ENCODE results near the gene CLEC4G.
A peak's percentile ranks its signal among the peaks of the same experiment; 100 is the strongest.

The CLEC4G gene

DNA sequence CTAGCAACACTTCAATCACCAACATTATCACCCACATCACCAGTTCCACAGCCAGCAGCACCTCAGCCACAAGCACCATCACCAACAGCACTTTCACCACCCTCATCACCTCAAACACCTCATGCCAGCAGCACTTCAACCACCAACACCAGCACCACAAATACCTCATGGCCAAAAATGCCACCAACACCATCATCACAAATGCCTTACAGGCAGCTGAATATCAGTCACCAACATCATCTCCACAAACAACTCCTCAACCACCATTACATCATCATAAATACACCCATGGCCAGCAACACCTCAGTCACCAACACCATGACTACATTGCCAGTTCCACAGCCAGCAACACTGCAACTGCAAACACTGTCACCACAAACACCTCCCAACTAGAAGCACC, 40.4 kb downstream of the CLEC4G start:
- H3K4me3 ChIP-seq (ENCODE audit: low read length): no peak overlapping the region
- H3K36me3 ChIP-seq (ENCODE audit: insufficient read depth, low read length): no peaks in the 10 kb centered on the region
- no peak overlapping the region for H2AFZ ChIP-seq (ENCODE audit: low read depth, low read length)
- no peaks in the 10 kb centered on the region for H3K27me3 ChIP-seq (ENCODE audit: insufficient read depth, low read length)
- H3K4me1 ChIP-seq (ENCODE audit: insufficient read depth, low read length): no peaks in the 10 kb centered on the region
- H3K9me3 ChIP-seq (ENCODE audit: low read length): peaks cover 1% of the 10 kb centered on the region

DNA sequence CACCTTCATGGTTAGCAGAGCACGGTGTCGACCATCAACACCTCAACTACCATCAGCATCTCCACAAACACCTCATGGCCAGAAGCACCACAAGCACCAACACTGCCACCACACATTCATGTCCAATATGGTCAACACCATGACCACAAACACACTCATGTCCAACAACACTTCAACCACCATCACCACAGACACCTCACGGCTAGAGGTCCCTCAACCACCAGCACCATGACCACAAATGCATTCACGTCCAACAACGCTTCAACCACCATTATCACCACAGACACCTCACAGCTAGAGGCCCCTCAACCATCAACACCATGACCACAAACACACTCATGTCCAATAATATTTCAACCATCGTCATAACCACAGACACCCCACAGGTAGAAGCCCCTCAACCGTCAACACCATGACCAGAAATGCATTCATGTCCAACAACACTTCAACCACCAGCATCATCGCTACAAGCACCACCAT, 41.1 kb downstream of the CLEC4G start:
- H3K4me3 ChIP-seq (ENCODE audit: low read length): no peak overlapping the region
- peaks cover 1% of the 10 kb centered on the region for H3K9me3 ChIP-seq (ENCODE audit: low read length)
- no peak overlapping the region for H2AFZ ChIP-seq (ENCODE audit: low read depth, low read length)
- H3K36me3 ChIP-seq (ENCODE audit: insufficient read depth, low read length): no peaks in the 10 kb centered on the region
- no peaks in the 10 kb centered on the region for H3K4me1 ChIP-seq (ENCODE audit: insufficient read depth, low read length)
- H3K27me3 ChIP-seq (ENCODE audit: insufficient read depth, low read length): no peaks in the 10 kb centered on the region

DNA sequence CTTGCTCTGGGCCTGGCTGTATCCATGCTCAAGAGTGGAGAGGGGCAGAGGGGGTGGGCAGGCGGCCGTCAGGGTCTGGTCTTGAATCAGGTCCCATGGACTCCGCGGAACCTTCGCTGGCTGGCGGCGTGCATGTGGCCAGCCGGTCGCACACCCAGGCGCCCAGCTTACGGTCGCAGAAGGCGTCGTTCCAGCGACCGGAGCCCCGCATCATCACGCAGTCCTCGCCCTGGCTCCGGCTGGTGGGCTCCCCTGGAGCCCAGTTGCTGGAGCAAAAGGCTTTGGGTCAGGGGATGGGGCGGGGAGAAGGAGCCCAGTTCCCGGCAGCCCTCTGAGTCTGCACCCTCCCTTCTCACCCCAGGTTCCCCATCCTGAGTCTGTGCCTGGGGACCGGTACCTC, 42.7 kb downstream of the CLEC4G start:
- H3K27me3 ChIP-seq (ENCODE audit: insufficient read depth, low read length): no peaks in the 10 kb centered on the region
- H3K9me3 ChIP-seq (ENCODE audit: low read length): peaks cover 1% of the 10 kb centered on the region
- H3K36me3 ChIP-seq (ENCODE audit: insufficient read depth, low read length): no peaks in the 10 kb centered on the region
- H3K4me3 ChIP-seq (ENCODE audit: low read length): no peak overlapping the region
- no peaks in the 10 kb centered on the region for H3K4me1 ChIP-seq (ENCODE audit: insufficient read depth, low read length)
- no peak overlapping the region for H2AFZ ChIP-seq (ENCODE audit: low read depth, low read length)

DNA sequence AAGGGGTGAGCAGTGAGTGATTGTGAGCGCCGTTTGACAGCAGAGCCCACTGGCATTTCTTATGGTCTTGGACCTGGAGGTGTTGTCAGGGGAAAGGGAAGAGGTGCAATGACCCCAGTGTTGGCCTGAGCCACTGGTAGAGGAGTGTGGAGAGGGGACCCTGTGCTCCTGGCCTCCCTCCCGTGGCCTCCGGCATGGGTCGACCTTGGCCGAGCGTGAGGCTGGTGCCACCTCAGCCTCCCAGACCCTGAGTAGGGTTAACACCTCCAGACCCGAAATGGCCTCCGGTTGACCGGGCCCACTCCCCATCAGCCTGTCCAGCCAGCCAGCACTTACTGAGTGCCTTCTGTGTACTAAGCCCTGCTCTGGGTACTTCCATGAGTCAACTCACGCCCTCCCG, 44.7 kb downstream of the CLEC4G start:
- H3K4me1 ChIP-seq (ENCODE audit: insufficient read depth, low read length): no peaks in the 10 kb centered on the region
- H2AFZ ChIP-seq (ENCODE audit: low read depth, low read length): no peak overlapping the region
- H3K9me3 ChIP-seq (ENCODE audit: low read length): no peaks in the 10 kb centered on the region
- H3K4me3 ChIP-seq (ENCODE audit: low read length): no peak overlapping the region
- H3K27me3 ChIP-seq (ENCODE audit: insufficient read depth, low read length): no peaks in the 10 kb centered on the region
- peaks cover 15% of the 10 kb centered on the region for H3K36me3 ChIP-seq (ENCODE audit: insufficient read depth, low read length)

DNA sequence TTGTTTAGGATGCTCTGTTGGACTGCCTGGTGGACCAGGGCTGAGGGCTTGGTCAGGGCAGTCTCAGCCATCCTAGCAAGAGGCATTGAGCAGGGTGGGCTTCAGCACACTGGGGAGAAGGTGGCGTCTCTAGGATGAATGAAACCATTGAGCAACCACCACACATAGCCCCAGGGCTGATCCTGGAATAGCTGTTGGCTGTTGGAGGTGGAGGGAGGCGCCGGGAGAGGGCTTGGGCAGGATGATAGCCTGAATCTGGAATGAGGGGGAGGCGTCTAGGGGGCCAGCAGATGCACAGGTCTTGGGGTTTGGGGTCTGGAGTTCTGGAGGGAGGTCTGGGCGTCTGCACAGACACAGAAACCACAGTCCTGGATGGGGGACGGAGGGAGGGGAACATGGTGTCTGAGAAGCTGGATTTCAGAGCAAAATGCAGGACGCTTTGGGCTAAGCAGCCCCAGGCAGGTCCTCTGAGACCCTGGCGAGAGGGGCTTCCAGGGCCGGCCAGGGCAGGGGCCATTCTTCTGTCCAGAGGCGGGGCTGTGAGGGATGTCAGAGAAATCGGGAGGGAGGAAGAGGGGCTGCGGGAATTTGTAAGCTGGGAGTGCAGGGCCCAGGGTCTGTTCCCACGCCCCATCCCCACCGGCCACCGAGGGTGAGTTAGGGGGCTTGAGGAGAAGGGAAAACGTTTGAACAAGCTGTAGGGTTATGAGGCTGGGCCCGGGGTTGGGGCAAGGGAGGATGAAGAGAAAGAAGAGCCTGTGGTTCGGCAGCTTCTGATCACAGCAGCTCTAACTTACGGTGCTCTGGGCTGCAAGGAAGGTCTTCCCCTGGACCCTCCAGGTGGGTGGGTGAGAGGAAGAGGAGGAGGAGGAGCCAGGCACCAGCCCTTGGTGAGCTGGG, 46.1 kb downstream of the CLEC4G start:
- no peaks in the 10 kb centered on the region for H3K27me3 ChIP-seq (ENCODE audit: insufficient read depth, low read length)
- H2AFZ ChIP-seq (ENCODE audit: low read depth, low read length): no peak overlapping the region

DNA sequence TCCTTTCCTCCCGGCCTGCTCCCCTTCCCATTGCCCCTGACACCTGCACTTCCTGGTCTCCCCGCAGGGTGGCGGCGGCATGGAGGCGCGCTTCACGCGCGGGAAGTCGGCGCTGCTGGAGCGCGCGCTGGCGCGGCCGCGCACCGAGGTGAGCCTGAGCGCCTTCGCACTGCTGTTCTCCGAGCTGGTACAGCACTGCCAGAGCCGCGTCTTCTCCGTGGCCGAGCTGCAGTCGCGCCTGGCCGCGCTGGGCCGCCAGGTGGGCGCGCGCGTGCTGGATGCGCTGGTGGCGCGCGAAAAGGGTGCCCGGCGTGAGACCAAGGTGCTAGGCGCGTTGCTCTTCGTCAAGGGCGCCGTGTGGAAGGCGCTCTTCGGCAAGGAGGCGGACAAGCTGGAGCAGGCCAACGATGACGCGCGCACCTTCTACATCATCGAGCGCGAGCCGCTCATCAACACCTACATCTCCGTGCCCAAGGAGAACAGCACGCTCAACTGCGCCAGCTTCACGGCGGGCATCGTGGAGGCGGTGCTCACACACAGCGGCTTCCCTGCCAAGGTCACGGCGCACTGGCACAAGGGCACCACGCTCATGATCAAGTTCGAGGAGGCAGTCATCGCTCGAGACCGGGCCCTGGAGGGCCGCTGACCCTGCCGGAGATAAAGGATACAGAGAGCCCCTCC, 49.6 kb downstream of the CLEC4G start:
- Histone ChIP-seq H3K4me3 (ENCODE audit: low read length) (peak overlapping the region; percentile 59), H3K4me1 (ENCODE audit: insufficient read depth, low read length) (peaks cover 8% of the 10 kb centered on the region), H3K27me3 (ENCODE audit: insufficient read depth, low read length) (peaks cover 5% of the 10 kb centered on the region), H3K9me3 (ENCODE audit: low read length) (no peaks in the 10 kb centered on the region), H3K36me3 (ENCODE audit: insufficient read depth, low read length) (peaks cover 16% of the 10 kb centered on the region), H2AFZ (ENCODE audit: low read depth, low read length) (no peak overlapping the region)

More for the DNA sequence above, 46.1 kb downstream of the CLEC4G start:
- Histone ChIP-seq H3K36me3 (ENCODE audit: insufficient read depth, low read length) (peaks cover 16% of the 10 kb centered on the region), H3K4me3 (ENCODE audit: low read length) (no peak overlapping the region), H3K4me1 (ENCODE audit: insufficient read depth, low read length) (peaks cover 8% of the 10 kb centered on the region), H3K9me3 (ENCODE audit: low read length) (no peaks in the 10 kb centered on the region)

DNA sequence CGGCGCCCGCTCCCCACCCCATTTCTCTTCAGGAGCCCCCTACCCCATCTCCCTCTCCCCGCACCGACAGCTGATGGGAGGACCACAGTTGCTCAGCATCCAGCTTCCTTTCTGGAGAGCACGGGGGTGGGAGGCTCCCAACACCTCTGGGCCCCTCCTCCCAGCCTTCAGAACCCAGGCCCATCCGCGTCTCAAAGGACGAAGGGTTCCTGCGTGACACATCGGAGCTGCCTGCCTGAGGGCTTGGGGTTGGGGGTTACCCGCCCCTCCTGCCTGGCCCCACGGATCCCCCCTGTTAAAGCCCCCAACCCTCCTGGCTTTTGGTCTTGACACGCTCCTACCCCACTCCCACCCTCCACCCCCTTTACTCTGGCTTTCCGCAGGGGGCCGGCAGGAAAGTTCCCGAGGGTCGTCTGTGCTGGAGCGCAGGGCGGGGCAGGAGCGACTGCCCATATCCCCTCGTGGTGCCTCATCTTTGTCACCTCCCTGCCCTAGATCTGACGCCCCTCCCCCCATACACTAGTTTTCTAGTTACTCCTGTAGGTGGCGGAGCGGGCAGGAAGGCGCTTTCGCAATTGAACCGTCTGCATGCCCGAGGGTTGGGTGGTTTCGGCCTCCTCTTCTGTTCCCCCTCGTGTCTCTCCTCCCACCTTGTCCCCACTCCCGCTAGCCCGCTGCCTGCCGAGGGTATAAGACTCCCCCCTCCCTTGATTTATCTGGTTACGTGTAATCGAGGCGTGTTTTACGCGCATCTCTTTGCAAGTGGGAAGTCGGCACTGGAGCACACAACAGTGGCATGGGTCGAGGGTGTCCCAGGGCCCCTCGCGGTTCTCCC, 50.4 kb downstream of the CLEC4G start:
- Histone ChIP-seq H3K9me3 (ENCODE audit: low read length) (no peaks in the 10 kb centered on the region), H3K4me1 (ENCODE audit: insufficient read depth, low read length) (peaks cover 8% of the 10 kb centered on the region), H3K36me3 (ENCODE audit: insufficient read depth, low read length) (peaks cover 16% of the 10 kb centered on the region), H3K27me3 (ENCODE audit: insufficient read depth, low read length) (peaks cover 5% of the 10 kb centered on the region), H3K4me3 (ENCODE audit: low read length) (peak overlapping the region; percentile 59), H2AFZ (ENCODE audit: low read depth, low read length) (peak overlapping the region; percentile 60)

DNA sequence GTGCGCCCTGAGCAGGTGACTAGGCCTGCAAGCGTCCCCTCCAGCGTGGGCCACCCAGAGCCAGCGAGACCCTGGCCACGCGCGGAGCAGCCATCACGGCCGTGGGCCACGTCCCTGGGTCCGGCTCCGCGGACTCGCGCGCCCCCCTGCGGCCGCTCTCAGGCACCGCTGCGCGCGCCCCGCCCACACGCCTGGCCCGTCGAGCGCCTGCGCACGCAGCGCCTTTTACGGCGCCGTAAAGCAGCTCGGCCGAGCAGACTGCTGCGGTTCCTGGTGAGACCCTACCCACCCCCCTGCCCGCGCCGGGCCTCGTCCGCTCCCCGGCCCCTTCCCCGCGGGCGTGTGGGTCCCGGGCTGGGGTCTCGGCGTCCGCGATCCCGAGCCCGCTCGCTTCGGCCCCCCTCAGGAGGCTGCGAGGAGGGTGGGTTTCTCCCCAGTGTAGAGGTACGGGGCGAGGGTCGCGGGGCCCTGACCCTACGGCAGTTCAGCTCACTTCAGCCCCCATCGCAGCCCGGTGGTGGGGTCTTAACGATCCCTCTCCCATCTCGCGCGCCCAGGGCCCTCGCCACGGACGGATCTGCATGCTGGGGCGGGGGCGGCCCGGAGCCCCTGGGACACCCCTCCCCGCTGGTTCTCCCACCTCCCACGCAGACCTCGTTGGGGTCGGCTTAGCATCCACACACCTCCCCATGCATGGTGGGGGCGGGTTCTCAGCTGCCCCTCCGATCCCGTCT, 51.1 kb downstream of the CLEC4G start, which contains the start of gene TRAPPC5:
TSS of gene TRAPPC5 (plus strand) at position 228 of the 734 bp plus-strand sequence. CDS start 1,421 bp downstream, outside the sequence.
- peaks cover 8% of the 10 kb centered on the region for H3K4me1 ChIP-seq (ENCODE audit: insufficient read depth, low read length)
- H3K27me3 ChIP-seq (ENCODE audit: insufficient read depth, low read length): peaks cover 5% of the 10 kb centered on the region
- peaks cover 16% of the 10 kb centered on the region for H3K36me3 ChIP-seq (ENCODE audit: insufficient read depth, low read length)
- H3K4me3 ChIP-seq (ENCODE audit: low read length): peak within 1 kb of the TSS; percentile 59
- peak within 1 kb of the TSS; percentile 60 for H2AFZ ChIP-seq (ENCODE audit: low read depth, low read length)
- H3K9me3 ChIP-seq (ENCODE audit: low read length): no peaks in the 10 kb centered on the region

DNA sequence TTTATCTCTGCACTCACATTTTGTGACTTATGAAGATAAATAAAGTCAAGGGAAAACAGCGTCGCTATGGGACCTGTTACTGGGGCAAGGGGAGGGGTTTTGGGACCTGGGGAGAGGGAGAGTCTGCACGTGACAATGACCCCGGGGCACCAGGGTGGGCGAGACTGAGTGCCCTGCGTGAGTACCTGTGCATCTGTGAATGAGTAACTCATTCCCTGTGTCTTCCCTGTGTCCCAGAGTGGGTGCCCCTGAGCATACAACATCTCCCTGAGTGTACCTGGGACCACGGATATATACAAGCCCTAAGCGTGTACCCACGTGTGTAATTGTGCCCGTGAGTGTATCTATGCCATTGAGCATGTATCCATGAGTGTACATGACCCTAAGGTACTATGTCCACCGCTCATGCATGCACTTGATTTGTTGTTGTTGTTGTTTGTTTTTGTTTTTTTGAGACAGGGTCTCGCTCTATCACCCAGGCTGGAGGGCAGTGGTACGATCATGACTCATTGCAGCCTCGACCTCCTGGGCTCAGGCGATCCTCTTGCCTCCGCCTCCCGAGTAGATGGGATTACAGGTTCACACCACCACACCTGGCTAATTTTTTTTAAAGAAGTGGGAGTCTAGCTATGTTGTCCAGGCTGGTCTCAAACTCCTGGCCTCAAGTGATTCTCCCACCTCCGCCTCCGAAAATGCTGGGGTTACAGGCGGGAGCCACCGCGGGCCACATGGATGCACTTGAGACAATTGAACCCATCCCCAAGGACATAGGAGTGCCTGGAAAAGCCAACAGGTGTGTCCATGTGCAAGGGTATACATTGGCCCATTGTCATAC, 51.9 kb downstream of the CLEC4G start:
- peaks cover 5% of the 10 kb centered on the region for H3K27me3 ChIP-seq (ENCODE audit: insufficient read depth, low read length)
- H3K36me3 ChIP-seq (ENCODE audit: insufficient read depth, low read length): peaks cover 16% of the 10 kb centered on the region
- H3K9me3 ChIP-seq (ENCODE audit: low read length): no peaks in the 10 kb centered on the region
- peak overlapping the region; percentile 59 for H3K4me3 ChIP-seq (ENCODE audit: low read length)
- H2AFZ ChIP-seq (ENCODE audit: low read depth, low read length): peak overlapping the region; percentile 60
- peaks cover 8% of the 10 kb centered on the region for H3K4me1 ChIP-seq (ENCODE audit: insufficient read depth, low read length)

DNA sequence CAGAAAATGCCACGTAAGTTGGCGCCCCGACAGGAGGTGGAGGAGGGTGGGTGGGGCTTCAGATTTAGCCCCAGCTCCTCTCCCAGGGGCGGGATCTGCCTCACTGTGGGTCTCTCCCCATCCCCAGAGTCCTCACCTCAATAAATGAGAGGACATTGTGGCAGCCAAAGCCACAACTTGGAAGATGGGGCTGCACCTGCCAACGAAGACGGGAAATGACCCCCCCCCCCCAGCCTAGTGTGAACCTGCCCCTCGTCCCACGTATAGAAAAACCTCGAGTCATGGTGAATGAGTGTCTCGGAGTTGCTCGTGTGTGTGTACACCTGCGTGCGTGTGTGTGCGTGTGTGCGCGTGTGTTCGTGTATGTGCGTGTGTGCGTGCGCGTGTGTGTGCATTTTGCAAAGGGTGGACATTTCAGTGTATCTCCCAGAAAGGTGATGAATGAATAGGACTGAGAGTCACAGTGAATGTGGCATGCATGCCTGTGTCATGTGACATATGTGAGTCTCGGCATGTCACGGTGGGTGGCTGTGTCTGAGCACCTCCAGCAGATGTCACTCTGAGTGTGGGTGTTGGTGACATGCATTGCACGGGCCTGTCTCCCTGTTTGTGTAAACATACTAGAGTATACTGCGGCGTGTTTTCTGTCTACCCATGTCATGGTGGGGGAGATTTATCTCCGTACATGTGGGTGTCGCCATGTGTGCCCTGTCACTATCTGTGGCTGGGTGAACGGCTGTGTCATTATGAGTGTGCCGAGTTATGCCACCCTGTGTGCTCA, 52.7 kb downstream of the CLEC4G start:
- Histone ChIP-seq H3K27me3 (ENCODE audit: insufficient read depth, low read length) (peaks cover 5% of the 10 kb centered on the region), H3K4me1 (ENCODE audit: insufficient read depth, low read length) (peaks cover 8% of the 10 kb centered on the region), H3K4me3 (ENCODE audit: low read length) (no peak overlapping the region), H3K9me3 (ENCODE audit: low read length) (no peaks in the 10 kb centered on the region), H2AFZ (ENCODE audit: low read depth, low read length) (no peak overlapping the region), H3K36me3 (ENCODE audit: insufficient read depth, low read length) (peaks cover 16% of the 10 kb centered on the region)
